ENCODE data around the gene DNAJC16.

- TF ChIP-seq CTCF (IDR thresholded peaks at IDR 0.05; ENCODE audit: insufficient read depth, low read length) = no peak
- TF ChIP-seq POLR2AphosphoS5 (IDR thresholded peaks at IDR 0.05; ENCODE audit: low read depth) = no peak
- no peak for TF ChIP-seq GABPA (IDR thresholded peaks at IDR 0.05; ENCODE audit: low read depth)
- no peak for TF ChIP-seq REST (IDR thresholded peaks at IDR 0.05; ENCODE audit: insufficient replicate concordance, low read depth)
These were observed 17.2 kb downstream of the DNAJC16 start for GRCh38 chr1:15543589-15544568.

All from HL-60 (cell line).